ENCODE data around the gene PRRC2B.

The PRRC2B gene

GRCh38 chr9:131485728-131486422, 92.0 kb downstream of the PRRC2B start:
- TF ChIP-seq CTCF (conservative IDR thresholded peaks at IDR 0.05; ENCODE audit: low read depth, low read length) = no peak
- no peak overlapping the region for H3K4me3 ChIP-seq (ENCODE audit: low read length)
- DNase-seq (ENCODE audit: low read depth) = no peak

- H3K4me3 ChIP-seq (ENCODE audit: low read length) = no peak overlapping the region
- no peak for TF ChIP-seq CTCF (conservative IDR thresholded peaks at IDR 0.05; ENCODE audit: low read depth, low read length)
- DNase-seq (ENCODE audit: low read depth) = no peak
Measured at GRCh38 chr9:131487001-131487400, 93.1 kb downstream of the PRRC2B start.

GRCh38 chr9:131487621-131488031, 93.7 kb downstream of the PRRC2B start:
- TF ChIP-seq CTCF (conservative IDR thresholded peaks at IDR 0.05; ENCODE audit: low read depth, low read length) = no peak
- no peak overlapping the region for H3K4me3 ChIP-seq (ENCODE audit: low read length)
- no peak for DNase-seq (ENCODE audit: low read depth)

- no peak for TF ChIP-seq CTCF (conservative IDR thresholded peaks at IDR 0.05; ENCODE audit: low read depth, low read length)
- H3K4me3 ChIP-seq (ENCODE audit: low read length) = no peak overlapping the region
- DNase-seq (ENCODE audit: low read depth) = no peak
Measured at GRCh38 chr9:131490514-131490913, 96.6 kb downstream of the PRRC2B start.

GRCh38 chr9:131491001-131491710, 97.3 kb downstream of the PRRC2B start:
- TF ChIP-seq CTCF (conservative IDR thresholded peaks at IDR 0.05; ENCODE audit: low read depth, low read length) = no peak
- H3K4me3 ChIP-seq (ENCODE audit: low read length) = no peak overlapping the region
- DNase-seq (ENCODE audit: low read depth) = no peak

GRCh38 chr9:131492070-131492469, 98.2 kb downstream of the PRRC2B start:
- no peak for DNase-seq (ENCODE audit: low read depth)
- TF ChIP-seq CTCF (conservative IDR thresholded peaks at IDR 0.05; ENCODE audit: low read depth, low read length) = no peak
- no peak overlapping the region for H3K4me3 ChIP-seq (ENCODE audit: low read length)
